GM21526 (cell line): ENCODE data around the gene DDX39A.
"Not testable (repeated sequence)": the region's sequence is repeated elsewhere in the genome, so short reads cannot be mapped to it uniquely, and the experiment has no call there.

Source experiments
- ATAC-seq: cut with Tn5 transposase; IDR thresholded peaks from one replicate; pipeline ENCODE4 v1.9.1; 2021; ENCODE audit warnings: moderate library complexity; ENCODE audit not compliant: unreplicated experiment, low FRiP score

The DDX39A gene

GRCh38 chr19:14393329-14393728, 25.8 kb downstream of the DDX39A start:
- no peak for ATAC-seq

DNA sequence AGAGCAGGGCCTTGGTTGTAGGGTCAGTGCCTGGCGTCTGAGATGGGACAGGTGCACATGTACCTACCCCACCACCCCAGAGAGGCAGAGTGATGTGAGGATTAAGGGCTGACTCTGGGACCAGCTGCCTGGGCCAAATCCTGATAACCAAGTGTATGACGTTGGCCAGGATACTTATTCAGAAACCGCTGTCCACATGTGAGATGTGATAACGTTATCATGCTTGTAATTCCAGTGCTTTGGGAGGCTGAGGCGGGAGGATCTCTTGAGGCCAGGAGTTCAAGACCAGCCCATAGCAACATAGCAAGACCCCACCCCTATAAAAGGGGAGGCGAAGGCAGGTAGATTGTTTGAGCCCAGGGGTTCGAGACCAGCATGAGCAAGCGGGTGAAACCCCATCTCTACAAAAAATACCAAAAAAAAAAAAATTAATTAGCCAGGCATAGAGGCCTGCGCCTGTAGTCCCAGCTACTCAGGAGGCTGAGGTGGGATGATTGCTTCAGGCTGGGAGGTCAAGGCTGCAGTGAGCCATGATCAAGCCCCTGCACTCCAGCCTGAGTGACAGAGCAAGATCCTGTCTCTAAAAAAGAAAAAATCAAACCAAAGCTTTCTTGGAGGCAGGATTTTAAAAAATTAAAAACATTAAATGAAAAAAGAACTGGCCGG, 27.9 kb downstream of the DDX39A start:
- no peak for ATAC-seq

- ATAC-seq: no peak
Measured at GRCh38 chr19:14390548-14390947, 28.6 kb downstream of the DDX39A start.

DNA sequence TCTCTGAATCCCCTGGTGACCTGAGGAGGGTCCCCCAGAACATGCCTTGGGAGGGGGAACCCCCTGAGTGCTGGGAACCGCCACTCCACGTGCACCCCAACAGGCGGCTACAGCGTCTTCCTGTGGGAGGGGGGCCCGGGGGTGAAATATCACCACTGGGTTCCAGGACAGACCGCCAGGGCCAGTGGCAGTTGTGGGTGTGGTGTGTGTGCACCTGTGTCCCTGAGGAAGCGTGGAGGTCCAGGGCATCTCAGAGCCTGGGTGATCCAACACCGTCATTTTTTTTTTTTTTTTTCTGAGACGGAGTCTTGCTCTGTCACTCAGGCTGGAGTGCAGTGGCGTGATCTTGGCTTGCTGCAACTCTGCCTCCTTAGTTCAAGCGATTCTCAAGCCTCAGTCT, 33.6 kb downstream of the DDX39A start:
- ATAC-seq: no peak

GRCh38 chr19:14383661-14384555, 35.2 kb downstream of the DDX39A start:
- no peak for ATAC-seq

DNA sequence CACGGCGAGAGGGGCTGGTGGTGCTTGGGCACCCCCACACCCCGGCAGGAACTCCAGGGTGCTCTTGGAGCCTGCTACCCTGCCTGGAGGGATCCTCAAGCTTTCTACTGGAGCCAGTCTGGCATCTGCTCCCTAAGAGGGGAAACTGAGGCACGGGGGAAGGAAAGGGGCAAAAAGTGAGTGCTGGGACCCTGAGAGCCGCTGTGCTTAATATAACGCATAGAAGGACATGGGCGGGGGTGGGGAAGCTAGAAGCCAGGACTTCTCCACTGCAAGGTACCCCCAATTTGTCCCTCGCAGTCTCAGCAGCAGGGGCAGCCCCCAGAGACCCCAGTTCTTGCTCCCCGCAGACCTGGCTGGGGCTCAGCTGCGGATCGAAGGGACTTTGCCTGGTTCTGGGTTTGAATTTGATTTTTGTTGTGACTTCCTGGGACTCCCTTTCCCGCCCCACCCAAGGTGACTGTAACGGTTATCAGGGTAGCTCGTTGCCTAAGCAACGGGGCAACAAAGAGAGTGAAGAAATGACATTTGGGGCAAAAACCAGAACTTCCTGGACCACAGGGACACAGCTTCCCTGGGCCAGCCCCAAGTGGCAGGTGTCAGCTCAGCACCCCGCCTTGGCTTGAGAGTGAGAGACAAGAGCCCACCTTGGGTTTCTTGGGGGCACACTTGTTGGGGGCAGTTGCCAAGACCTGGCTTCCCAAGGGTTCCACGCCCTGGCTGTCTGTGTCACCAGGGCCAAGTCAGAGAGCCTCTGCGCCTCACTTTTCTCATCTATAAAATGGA, 37.3 kb downstream of the DDX39A start:
- ATAC-seq: no peak

- ATAC-seq: no peak
Measured at GRCh38 chr19:14379294-14380065, 39.7 kb downstream of the DDX39A start.

DNA sequence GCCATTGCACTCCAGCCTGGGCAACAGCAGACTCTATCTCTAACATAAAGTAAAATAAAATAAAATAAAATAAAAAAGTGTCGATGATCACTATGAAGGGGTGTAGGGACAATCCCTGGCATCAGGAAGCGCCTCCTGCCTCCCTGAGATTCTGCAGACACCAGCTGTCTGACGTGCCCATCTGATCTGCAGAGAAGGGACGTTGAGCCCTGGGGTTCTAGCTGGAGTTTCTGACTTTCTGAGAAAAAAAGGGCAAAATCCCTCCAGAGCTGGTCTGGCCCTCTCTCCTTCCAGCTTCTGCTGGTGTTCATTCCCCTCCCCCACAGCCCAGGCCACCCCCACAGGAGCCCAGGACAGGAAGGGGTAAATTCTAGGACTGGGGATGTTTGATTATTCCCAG, 40.3 kb downstream of the DDX39A start:
- ATAC-seq: no peak

DNA sequence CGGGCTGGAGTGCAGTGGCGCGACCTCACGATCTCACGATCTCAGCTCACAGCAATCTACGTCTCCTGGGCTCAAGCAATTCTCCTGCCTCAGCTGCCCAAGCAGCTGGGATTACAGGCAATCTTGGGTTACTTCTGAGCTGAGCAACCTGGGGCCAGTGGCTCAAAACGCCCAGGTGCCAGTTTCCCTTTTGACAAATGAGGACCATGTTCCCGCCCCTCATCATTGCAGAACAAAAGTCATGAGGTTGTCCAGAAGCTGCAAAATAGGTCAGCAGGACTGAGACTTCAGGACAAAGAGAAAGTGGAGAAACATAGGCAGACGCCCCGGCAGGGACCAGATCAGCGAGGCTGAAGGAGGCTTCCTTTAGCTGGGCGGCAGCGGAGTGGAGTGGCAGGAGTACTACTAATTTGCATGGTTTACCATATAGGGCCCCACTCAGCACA, 41.2 kb downstream of the DDX39A start:
- no peak for ATAC-seq

- no peak for ATAC-seq
Measured at GRCh38 chr19:14375582-14376291, 43.4 kb downstream of the DDX39A start.

DNA sequence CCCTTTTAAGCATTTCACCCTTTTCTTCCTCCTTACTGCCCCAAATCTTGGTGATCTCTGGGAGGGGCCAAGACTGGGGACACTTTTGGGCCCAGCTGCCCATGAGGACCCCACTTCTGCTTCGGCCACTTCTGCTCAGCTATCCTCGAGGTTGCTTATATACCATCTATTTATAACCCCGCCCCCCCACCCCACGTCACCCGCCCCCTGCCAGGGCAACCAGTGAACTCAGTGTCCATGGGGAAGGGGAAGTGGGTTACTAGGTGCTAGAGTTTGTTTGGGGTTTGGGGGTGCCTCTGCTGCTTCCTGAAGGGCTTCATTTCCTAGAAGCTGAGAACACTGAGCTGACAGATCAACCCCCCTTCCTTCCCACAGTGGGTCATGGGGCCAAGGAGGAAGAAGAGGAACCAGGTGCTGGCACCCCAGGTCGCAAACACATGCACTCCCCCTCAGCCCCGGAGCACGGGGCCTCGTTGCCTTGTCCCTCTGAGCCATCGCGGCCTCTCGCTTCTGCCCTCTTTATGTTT, 44.0 kb downstream of the DDX39A start:
- ATAC-seq: no peak

DNA sequence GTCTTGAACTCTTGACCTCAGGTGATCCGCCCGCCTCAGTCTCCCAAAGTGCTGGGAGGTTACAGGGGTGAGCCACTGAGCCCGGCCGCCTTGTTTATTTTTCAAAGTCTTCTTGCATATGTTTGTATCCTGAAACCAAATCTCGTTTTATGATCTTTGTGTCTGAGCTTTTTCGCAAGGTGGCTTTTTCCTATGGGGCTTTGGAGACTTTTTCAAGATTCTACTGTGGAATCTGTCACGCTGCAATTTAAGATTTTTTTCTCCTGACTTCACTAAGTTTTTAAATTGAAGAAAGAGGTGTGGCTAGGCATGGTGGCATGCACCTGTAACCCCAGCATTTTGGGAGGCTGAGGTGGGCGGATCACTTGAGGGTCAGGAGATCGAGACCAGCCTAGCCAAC, 44.8 kb downstream of the DDX39A start:
- ATAC-seq: not testable (repeated sequence)

GRCh38 chr19:14372384-14373077, 46.6 kb downstream of the DDX39A start:
- not testable (repeated sequence) for ATAC-seq

- no peak for ATAC-seq
Measured at GRCh38 chr19:14371301-14371821, 47.8 kb downstream of the DDX39A start.

- no peak for ATAC-seq
Measured at GRCh38 chr19:14370940-14371280, 48.2 kb downstream of the DDX39A start.

DNA sequence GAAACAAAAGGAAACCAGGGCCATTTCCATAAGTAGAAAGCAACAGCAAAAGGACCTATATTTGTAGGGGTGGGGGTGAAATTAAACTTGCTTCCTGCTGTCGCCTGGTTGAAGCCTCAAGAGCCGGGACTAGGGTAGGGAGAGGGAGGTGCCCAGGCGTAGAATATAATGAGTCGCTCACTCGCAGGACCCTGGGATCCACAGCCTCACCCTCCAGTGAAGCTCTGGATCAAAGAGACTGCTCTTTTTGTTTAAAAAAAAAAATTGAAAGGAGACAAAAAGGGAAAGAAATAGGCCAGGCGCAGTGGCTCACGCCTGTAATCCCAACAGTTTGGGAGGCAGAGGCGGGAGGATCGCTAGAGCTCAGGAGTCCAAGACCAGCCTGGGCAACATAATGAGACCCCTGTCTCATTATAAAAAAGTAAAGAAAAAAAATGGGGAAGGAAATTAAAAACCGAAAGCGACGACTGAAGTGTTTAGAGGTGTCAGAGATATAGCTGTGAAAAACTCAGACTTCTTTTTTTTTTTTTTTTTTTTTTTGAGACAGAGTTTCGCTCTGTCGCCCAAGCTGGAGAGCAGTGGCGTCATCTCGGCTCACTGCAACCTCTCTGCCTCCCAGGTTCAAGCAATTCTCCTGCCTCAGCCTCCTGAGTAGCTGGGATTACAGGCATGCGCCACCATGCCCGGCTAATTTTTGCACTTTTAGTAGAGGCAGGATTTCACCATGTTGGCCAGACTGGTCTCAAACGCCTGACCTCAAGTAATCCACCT, 48.8 kb downstream of the DDX39A start:
- no peak for ATAC-seq

DNA sequence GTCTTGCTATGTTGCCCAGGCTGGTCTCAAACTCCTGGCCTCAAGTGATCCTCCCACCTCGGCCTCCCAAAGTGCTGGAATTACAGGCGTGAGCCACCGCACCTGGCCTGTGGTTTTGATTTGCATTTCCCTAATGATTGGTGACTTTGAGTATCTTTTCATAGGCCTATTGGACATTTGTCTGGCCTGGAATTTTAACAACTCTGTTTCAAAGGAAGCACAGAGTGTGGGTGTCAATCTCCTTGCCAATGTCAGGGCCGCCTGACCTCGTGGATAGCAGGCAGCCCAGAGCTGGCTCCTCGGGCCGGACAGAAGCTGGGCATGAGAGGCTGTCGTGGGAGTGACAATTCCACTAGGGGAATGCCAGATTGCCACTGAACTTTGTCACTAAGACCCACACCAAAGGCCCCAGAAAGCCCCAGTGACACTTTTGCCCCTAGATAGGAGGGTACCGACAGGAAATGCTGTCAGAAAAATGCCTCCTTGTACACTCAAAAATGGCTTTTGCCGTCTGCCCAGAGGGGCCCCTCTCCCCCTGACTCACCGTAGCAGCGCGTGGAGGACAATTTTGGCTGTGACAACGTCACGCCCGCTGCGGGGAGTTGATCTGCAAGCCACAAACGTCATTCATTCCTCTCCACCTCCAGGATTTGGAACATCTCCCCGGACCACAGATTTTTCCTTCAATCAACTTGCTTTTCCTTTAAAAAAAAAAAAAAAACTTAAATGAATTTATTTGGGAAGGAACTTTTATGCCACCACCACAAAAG, 49.6 kb downstream of the DDX39A start:
- no peak for ATAC-seq
